ENCODE results near the gene CDR2L.
A peak's percentile ranks its signal among the peaks of the same experiment; 100 is the strongest.
"Not testable (repeated sequence)": the region's sequence is repeated elsewhere in the genome, so short reads cannot be mapped to it uniquely, and the experiment has no call there.

CDR2L gene

DNA sequence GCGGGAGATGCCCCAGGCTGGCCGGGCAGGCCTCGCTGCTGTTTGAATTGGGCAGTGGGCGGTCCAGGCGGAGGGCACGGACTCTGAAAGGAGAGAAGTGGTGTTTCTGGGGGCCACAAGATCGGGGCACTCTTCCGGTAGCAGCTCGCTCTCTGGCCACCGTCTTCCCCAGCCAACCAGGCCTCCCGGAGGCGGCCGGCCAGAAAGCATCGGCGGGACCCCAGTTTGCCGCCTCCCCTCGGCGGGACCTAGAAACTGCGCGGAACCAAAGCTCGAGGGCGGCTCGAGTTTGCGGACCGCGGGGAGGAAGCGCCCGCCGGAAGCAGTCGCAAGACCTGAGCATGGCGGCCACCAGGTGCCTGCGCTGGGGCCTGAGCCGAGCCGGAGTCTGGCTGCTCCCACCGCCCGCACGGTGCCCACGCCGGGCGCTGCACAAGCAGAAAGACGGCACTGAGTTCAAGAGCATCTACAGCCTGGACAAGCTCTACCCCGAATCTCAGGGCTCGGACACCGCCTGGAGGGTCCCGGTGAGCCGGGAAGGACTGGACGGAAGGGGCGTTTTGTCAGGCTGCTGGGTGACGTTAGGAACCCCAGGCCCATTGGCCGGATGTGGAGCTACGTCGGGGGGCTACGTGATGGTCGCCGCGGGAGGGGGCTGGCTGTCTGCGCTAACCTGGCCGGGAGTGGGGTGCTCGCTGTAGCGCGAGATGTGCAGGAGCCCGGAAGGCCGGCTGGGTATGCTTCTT lies 25.1 kb downstream of the CDR2L start, which contains the start of gene MRPL58:
Gene MRPL58, plus strand, starts transcription at position 325 of the 746 bp plus-strand sequence. Its CDS starts 17 bp downstream, at position 342.
- peak; percentile 87 for DNase-seq

DNA sequence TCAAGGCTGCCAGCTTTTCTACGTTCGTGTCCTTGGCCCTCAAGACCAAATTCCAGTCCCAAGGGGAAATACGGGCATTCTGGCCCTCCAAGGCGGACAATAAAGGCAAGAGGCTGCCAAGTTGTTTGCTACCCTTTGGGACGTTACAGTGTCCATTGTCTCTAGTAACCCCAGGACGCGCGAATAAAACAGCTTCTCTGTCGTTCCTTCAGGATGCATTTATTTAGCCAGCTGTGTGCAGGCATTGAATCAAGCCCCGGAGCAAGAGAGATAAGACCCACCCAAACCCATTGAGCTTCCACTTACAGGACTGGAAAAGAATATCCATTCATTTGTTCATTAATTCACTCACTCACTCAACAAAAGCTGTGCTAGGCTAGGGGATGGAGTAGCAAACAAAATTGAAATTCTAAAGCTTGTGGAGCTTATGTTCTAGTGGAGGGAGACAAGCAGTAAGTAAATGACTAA lies 25.7 kb downstream of the CDR2L start:
- DNase-seq = no peak

DNA sequence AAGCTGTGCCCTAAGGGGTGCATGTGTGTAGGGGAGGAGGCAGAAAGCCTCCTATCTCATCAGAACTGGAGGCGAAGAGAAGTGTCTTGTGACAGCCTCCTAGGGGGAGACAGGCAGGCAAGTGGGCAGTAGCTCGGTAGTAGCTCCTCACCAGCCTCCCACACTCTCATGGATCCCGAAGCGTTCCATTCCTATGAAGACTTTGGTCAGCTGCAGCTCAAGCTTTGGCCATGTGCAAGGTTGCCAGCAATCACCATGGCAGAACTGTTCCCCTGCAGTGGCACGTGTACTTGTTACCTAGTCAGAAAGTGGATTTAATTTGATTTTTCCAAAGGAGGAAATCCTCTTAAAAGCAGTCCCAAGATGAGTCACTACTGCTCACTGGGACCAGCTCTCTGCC lies 31.7 kb downstream of the CDR2L start:
- no peak for DNase-seq

DNA sequence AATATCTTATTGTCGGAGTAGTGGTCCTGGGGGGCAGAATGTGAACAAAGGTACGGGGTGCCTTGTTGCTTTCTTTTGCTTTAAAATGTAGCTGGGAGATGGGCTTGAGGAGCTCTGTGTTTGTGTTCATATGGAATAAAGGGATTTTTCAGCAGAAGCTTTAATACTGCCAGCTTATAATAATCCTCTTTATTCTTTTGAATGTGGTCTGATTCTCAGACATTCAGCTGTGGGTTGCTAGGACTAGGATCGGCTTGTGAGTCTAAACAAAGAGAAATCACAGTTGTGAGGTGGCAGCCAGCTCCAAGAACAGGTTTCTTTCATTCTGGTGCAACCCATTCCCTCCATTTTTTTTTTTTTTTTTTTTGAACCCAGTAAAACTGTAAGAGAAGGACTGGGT lies 32.3 kb downstream of the CDR2L start:
- no peak for DNase-seq

DNA sequence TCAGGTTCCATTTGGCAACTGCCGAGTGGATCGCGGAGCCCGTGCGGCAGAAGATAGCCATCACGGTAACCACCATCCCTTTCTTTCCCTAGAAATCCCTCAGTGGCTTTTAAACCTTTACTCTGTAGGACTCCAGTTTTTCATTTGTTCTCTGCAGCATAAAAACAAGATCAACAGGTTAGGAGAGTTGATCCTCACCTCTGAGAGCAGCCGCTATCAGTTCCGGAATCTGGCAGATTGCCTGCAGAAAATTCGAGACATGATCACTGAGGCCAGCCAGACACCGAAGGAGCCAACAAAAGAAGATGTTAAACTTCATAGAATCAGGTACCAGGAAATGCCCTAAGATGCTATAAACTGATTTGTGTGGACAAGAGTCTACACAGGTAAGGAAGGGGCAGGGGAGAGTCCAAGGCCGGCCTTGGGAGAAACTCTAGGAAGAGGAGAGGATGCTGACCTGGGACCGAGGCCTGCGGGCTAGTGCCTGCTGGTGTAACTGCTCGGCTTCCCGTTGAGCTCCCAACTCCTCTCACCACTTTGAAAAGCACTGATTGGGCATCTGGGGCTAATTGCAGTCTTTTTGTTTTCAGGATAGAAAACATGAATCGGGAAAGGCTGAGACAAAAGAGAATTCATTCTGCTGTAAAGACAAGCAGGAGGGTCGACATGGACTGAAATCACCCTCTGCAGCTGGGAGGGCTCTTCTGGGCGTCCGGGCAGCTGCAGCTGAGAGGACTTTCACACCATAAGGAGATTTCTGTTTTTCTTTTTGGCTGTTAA lies 33.1 kb downstream of the CDR2L start:
- DNase-seq = no peak

DNA sequence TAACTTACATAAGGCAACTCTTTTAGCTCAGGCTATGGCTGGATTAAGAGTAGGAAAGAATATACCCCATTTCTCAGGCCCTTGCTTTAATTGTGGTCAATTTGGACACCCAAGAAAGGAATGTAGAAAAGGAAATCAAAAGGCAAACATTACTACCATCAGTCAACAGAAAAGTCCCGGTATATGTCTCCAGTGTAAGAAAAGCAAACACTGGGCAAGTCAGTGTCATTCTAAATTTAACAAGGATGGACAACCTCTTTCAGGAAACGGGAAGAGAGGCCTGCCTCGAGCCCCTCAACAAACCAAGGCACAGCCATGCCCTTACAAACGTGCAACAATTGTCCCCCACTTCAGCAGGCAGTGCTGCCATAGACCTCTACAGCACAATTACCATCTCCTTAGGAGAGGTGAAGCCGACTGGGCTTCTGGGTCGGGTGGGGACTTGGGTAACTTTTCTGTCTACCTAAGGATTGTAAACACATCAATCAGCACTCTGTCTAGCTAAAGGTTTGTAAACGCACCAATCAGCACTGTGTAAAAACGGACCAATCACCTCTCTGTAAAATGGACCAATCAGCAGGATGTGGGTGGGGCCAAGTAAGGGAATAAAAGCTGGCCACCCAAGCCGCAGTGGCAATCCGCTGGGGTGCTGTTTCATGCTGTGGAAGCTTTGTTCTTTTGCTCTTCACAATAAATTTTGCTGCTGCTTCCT lies 37.4 kb downstream of the CDR2L start:
- DNase-seq = no peak

DNA sequence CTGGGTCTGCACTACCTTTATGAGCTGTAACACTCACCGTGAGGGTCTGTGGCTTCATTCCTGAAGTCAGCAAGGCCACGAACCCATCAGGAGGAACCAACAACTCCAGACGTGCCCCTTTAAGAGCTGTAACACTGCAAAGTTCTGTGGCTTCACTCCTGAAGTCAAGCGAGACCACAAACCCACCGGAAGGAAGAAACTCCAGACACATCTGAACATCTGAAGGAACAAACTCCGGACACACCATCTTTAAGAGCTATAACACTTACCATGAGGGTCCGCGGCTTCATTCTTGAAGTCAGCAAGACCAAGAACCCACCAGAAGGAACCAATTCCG lies 37.9 kb downstream of the CDR2L start:
- not testable (repeated sequence) for DNase-seq

DNA sequence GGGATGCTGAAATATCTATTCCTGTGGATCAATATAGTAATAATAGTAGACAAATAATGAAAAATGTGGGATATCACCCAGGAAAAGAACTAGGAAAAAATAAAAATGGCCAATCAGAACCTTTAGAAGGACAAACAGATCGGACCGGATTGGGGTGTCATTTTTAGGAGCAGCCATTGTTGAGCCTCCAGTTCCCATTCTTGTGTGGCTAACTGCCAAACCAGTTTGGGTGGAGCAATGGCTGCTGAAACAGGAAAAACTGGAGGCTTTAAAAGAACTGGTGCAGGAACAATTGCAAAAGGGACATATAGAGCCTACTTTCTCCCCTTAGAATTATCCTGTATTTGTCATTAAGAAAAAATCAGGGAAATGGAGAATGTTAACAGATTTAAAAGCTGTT lies 39.2 kb downstream of the CDR2L start:
- DNase-seq = not testable (repeated sequence)

DNA sequence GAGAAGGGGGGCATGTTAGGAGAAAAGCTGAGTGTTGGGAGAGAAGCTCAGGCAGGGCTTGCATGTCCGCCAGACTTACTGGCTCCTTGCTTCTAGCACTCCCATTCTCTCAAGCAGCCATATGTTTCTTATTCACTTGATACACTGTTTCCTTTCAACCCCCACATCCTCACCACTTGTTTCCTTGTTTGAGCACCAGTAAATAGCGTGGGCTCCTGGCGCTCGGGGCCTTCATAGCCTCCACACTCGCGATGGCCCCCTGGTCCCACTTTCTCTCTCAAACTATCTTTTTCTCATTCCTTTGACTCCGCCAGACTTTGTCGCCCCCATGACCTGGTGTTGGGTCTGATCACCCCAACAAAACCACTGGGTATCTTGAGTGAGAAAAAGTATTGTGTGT lies 42.7 kb downstream of the CDR2L start:
- no peak for DNase-seq

DNA sequence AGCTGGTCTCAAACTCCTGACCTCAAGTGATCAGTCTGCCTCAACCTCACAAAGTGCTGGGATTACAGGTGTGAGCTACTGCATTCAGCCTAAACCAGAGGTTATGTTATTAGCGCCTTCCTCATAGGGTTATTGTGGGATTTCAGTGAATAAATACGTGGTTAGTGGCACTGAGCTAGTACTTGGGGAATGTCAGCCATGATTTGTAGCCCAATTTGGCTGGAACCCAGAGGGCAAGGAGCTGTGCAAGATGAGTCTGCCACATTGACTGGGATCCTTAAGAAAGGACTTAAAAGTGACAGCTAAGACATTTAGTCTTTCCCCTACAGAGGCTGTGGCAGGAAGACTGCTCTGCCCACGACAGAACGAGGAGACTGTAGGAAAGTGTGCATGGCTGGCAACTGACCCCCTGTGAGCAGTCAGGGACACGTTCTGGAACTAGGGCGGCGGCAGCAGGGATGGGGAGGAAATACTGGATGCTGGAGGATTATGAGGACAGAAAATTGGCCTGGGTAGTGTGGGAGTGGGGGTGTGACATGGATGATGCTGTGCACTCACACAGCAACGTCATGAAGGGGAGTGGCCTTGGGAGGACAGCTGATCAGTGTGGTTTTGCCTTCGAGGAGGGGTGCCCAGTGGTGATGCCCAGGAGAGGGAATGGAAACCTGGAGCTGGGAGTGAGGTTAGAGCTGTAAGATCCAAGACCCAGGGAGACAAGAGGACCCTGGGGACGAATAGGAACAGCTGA lies 44.7 kb downstream of the CDR2L start:
- peak; percentile 81 for DNase-seq

DNA sequence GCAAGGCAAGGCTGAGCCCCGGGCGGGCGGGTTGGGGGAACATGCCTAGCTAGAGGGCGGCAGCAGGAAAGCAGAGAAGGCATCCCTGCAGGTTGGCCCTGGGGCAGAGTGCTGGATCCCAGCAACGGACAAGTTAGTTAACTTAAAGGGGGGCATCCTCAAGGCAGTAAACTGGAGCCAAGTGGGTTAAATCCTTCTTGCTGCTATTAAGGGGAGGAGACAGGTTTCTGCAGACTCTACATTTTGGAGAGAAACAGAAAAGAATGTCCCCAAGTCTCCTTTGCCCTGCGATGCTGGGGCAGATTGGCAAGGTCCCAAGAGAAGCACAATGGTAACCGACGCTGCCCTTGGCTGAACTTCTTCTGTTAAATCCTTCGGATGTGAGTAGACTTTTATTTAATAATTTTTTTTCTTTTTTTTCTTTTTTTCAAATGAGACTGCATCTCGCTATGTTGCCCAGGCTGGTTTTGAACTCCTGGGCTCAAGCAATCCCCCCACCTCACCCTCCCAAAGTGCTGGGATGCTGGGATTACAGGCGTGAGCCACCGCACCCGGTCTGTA lies 45.4 kb downstream of the CDR2L start:
- DNase-seq = no peak

DNA sequence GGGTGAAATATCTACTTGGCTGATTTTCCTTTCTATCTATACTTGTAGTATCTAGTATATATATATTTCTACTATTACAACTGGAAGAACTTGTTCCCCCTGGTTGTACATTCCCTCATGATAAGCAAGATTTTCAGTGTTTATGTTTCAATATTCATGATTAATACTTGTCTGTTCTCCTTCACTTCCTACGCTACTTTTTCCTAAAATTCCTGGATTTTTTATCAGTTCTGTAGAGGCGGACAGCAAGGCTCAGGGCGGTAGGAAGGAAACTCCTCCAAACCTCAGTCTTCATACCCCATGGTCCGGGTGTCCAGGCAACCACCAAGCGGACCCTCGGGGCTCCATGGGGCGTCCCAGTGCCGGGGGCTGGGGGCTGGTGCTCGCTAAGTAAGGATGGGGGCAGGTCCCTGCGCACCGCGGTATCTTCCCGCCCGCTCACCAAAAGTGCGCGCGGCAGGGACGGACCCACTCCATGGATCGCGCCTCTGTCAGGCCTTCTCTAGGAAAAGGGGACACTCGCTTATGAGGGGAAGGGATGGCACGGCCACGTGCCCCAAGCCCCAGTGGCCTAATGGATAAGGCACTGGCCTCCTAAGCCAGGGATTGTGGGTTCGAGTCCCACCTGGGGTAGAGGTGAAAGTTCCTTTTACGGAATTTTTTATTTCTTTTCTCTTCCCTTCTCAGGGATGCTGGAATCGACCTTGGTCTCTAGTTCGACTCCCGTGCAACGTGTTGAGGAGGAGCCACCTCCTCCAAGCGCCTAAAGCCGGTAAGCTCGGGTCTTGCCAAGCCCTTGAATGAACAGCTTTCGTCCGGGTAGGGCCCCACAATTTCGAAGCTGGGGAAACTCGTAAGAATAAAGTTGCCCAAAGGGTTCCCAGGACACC lies 46.2 kb downstream of the CDR2L start:
- DNase-seq = peak; percentile 94

DNA sequence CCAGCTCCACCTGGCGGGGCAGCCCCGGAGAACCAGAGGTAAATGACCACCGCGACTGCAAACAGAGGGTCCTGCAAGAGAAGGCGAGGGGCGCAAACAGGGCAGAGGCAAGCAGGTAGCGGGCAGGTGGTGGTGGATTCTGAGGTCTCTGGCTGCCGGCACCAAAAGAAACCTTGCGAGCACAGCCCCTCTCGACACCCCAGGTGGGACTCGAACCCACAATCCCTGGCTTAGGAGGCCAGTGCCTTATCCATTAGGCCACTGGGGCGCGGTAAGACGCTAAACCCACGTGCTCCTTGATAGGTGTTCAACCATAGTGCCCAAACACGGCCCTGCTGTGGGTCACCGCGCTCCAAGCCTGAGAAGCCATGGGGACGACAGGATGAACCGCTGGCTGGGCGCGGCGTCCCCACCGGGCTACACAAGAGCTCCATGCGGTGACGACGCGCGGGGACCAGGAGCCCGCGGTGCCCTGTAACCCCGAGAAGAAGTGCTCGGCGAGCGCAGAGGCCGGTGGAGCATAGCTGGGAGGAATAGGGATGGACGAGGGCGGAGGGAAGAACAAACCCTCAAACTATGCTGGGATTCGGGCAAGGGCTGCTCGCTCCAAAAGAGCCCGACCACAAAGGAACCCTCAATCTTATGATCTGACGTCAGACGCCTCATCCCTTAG lies 46.9 kb downstream of the CDR2L start:
- peak; percentile 92 for DNase-seq

DNA sequence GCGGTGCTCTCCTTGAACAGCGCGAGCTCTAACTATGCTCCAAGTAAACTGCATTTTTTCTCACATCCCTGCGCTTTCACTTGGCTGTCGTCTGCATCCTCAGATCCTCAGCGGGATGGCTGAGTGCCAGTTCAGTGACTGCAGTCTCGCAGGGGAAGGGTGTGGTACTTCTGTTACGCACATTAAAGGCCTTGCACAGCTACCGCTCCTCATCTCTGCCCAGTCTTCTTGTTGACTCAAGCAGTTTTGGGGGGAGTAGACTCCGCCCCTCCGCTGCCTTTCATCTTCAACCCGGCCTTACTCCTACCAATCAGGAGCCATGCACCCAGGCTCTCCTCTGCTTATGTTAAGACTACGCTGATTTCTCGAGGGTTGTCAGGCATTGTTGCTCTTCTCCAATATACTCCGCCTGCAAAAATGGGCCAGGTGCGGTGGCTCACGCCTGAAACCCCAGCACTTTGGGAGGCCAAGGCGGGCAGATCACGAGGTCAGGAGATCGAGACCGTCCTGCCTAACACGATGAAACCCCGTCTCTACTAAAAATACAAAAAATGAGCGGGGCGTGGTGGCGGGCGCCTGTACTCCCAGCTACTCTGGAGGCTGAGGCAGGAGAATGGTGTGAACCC lies 49.3 kb downstream of the CDR2L start:
- peak; percentile 91 for DNase-seq

DNA sequence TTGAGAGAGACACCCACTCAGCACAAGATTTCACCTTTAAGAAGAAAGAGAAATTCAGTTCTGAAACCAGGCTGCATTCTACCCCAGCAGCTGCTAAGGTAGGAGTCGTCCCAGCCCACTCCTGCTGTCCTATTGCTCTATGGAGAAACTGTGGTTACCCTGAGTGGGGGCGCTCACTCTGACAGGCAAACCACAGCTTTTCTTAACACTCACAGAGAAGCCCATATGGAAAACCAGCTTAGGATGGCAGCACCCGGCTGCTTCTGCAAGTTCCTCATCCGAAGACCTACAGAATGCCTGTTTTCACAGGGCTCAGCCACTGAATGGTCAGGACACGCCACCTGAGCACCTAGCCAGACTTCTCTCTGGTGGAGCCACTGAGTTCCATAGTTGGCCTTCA lies 51.8 kb downstream of the CDR2L start:
- no peak for DNase-seq

DNA sequence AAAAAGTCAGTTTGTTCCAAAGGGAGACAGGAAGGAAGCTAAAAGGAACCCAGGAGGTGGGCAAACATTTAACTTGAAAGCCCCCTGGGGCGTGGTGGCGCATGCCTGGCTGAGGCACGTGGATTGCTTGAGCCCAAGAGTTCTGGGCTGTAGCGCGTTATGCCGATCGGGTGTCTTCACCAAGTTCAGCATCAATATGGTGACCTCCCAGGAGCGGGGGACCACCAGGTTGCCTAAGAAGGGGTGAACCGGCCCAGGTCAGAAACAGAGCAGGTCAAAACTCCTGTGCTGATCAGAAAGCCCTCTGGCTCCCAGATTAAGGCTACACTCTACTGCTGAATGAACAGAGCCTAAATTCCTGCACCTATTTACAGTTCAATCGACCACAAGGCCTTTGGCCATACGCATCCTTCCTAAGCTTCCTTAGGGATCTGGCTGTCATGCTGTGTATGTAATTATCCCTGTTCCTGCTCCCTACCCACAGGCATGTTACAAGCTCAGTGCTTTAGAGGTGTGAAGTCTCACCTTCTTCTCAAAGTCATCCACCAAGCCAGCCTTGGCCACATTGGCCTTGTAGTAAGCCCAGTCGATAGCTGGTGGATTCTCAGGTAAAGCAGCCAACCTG lies 54.3 kb downstream of the CDR2L start:
- DNase-seq = no peak

DNA sequence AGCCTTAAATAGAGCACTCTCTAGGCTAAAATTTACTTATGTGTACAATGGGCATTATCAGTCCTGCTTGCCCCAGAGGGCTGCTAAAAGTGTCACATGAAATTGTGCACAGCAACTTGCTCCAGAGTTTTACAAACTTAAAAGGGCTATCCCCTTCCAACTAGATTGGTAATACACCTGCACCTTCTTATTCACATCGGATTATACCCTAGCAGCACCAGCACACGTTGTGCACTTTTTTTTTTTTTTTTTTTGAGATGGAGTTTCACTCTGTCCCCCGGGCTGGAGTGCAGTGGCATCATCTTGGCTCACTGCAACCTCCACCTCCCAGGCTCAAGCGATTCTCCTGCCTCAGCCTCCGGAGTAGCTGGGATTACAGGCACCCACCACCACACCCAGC lies 56.4 kb downstream of the CDR2L start:
- DNase-seq = not testable (repeated sequence)

DNA sequence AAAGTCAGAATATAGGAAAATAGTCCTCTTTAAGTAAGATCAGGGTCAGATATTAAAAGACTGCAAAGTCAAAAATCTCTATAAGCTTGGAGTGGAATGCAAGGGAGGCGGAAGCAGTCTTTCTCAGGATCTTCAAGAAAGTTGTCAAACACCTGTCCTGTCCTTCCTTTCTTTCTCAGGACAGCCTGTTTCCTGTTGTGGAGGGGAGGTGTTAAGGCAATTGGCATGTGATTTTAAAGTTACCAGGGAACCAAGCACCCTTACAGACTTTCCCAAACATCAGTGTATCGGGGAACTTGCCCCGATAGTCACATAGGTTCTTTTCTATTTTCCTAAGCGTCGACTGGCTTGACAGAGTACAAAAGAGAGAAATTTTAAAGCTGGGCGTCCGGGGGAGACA lies 57.3 kb downstream of the CDR2L start:
- DNase-seq = no peak

DNA sequence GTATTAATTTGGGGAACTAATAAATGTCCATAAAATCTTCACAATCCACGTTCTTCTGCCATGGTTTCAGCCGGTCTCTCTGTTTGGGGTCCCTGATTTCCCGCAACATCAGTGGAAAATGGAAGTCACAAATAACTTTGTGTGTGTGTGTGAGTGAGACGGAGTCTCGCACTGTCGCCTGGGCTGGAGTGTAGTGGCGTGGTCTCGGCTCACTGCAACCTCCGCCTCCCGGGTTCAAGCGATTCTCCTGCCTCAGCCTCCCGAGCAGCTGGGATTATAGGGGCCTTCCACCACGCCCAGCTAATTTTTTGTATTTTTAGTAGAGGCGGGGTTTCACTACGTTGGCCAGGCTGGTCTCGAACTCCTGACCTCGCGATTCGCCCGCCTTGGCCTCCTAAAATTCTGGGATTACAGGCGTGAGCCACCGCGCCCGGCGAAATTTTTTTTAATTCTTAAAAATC lies 58.5 kb downstream of the CDR2L start:
- DNase-seq = not testable (repeated sequence)
